GM15510 (cell line): ENCODE data around the gene ADK.

Experiments used
- POLR2A ChIP-seq: IDR thresholded peaks from 3 replicates; pipeline ENCODE4 v1.6.1; 2011; ENCODE audit warnings: borderline replicate concordance; ENCODE audit not compliant: insufficient read length; ENCODE audit errors: extremely low read depth

ADK gene

GRCh38 chr10:74424565-74424964 is 273.5 kb downstream of the ADK start:
- no peak for TF ChIP-seq POLR2A

GRCh38 chr10:74425456-74426001 is 274.5 kb downstream of the ADK start:
- TF ChIP-seq POLR2A, result no peak

GRCh38 chr10:74431816-74432215 is 280.8 kb downstream of the ADK start:
- TF ChIP-seq POLR2A, result no peak

GRCh38 chr10:74432841-74433594 is 282.0 kb downstream of the ADK start:
- TF ChIP-seq POLR2A, result no peak

GRCh38 chr10:74433595-74433956 is 282.6 kb downstream of the ADK start:
- TF ChIP-seq POLR2A, result no peak

GRCh38 chr10:74433993-74434392 is 283.0 kb downstream of the ADK start:
- TF ChIP-seq POLR2A, result no peak

- no peak for TF ChIP-seq POLR2A
Measured at GRCh38 chr10:74434547-74434946, 283.5 kb downstream of the ADK start.

- TF ChIP-seq POLR2A, result no peak
Measured at GRCh38 chr10:74436523-74437170, 285.6 kb downstream of the ADK start.

GRCh38 chr10:74437822-74438221 is 286.8 kb downstream of the ADK start:
- no peak for TF ChIP-seq POLR2A

- no peak for TF ChIP-seq POLR2A
Measured at GRCh38 chr10:74439213-74439612, 288.2 kb downstream of the ADK start.

GRCh38 chr10:74445493-74445892 is 294.5 kb downstream of the ADK start:
- TF ChIP-seq POLR2A, result no peak

GRCh38 chr10:74450602-74451001 is 299.6 kb downstream of the ADK start:
- TF ChIP-seq POLR2A, result no peak

GRCh38 chr10:74451127-74451829 is 300.3 kb downstream of the ADK start:
- TF ChIP-seq POLR2A, result no peak

- no peak for TF ChIP-seq POLR2A
Measured at GRCh38 chr10:74453169-74453568, 302.1 kb downstream of the ADK start.

GRCh38 chr10:74460812-74461211 is 309.8 kb downstream of the ADK start:
- no peak for TF ChIP-seq POLR2A
